GM19324 (cell line): ENCODE data around the gene OTOGL.

Experiments
- ATAC-seq: cut with Tn5 transposase; IDR thresholded peaks from one replicate; pipeline ENCODE4 v1.9.1; 2021; ENCODE audit warnings: mild to moderate bottlenecking, moderate library complexity; ENCODE audit not compliant: unreplicated experiment, low FRiP score

The OTOGL gene

GRCh38 chr12:80332827-80333226 is 233.5 kb downstream of the OTOGL start:
- no peak for ATAC-seq

- ATAC-seq: no peak
These were observed 253.1 kb downstream of the OTOGL start for GRCh38 chr12:80352474-80352873.

GRCh38 chr12:80353254-80353653 is 253.9 kb downstream of the OTOGL start:
- no peak for ATAC-seq

GRCh38 chr12:80356097-80356496 is 256.8 kb downstream of the OTOGL start:
- no peak for ATAC-seq

DNA sequence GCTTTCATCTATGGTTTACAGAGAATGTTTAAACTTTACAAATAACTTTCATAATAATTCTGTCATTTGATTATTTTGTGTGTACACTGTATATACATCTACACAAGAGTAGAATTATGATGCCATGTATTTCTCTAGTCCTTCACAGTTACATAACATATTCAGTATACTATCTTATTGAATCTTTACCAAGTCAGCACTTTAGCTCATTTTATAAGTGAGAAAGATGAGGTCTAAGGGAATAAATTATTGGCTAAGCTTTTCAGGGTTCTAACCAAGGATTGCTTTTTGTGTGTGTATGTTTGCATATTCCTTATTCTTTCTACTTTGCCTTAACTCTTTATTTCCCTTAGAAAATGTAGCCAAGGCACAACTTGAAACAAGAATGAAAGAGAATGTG is 260.4 kb downstream of the OTOGL start:
- no peak for ATAC-seq

- no peak for ATAC-seq
These were observed 264.7 kb downstream of the OTOGL start for GRCh38 chr12:80364056-80364455.

DNA sequence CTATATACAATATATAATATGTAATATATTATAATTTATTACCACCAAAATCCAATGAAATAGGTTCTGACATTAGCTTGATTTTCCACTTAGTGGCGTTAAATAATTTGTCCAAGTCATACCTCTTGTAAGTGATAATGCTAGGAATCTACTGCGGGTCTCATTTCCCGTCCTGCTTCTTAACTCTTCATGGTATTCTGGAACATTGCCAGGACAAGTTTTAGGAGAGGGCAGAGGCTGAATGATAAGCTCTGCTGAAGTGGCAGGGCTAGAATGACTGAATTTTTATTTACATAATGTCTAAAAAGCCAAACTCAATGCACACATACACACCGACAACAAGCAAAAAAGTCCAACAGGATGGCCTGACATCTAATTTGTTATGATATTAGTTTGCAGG is 274.3 kb downstream of the OTOGL start:
- no peak for ATAC-seq

DNA sequence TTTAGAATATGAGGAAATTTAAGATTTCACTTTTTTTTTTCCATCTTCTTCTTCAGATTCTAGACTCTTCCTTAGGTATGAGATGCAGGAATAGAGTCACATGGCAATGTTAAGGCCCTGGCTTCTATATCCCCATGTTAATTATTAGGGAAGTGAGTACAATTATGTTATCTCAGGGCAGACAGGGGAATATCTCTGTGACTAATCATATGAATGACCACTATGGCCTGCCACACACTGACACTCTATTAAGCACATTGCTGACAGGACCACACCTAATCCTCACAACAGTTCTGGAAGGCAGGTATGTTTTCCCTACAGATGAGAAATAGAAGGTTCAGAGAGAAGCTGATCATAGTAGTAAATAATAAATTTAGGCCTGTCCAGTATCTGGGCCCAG is 275.3 kb downstream of the OTOGL start:
- no peak for ATAC-seq

GRCh38 chr12:80377140-80377794 is 277.9 kb downstream of the OTOGL start:
- ATAC-seq: no peak

- ATAC-seq: no peak
These were observed 281.8 kb downstream of the OTOGL start for GRCh38 chr12:80381121-80381520.

- no peak for ATAC-seq
These were observed 282.9 kb downstream of the OTOGL start for GRCh38 chr12:80382254-80382653.

GRCh38 chr12:80400571-80400991 is 301.2 kb downstream of the OTOGL start:
- ATAC-seq: no peak

GRCh38 chr12:80401191-80401590 is 301.9 kb downstream of the OTOGL start:
- no peak for ATAC-seq

GRCh38 chr12:80404629-80405028 is 305.3 kb downstream of the OTOGL start:
- no peak for ATAC-seq

- no peak for ATAC-seq
These were observed 306.9 kb downstream of the OTOGL start for GRCh38 chr12:80406253-80406652.

DNA sequence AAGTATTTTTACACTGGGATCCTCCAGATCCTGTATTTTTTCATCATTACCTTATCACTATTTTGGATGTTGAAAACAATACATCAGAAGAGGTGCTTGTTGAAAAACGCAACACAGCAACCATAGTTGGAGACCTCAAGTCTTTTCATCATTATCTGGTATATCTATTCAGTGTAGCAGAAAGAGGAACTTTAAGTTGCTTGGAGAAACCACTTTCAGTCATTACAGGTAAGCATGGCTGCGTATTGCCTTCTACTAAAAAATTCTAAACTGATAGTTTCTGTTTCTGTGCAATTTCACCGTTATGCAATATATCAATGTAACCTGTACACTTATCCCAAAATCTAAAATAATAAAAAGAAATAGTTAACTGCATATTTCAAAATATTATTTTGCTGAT is 312.4 kb downstream of the OTOGL start:
- ATAC-seq: no peak

DNA sequence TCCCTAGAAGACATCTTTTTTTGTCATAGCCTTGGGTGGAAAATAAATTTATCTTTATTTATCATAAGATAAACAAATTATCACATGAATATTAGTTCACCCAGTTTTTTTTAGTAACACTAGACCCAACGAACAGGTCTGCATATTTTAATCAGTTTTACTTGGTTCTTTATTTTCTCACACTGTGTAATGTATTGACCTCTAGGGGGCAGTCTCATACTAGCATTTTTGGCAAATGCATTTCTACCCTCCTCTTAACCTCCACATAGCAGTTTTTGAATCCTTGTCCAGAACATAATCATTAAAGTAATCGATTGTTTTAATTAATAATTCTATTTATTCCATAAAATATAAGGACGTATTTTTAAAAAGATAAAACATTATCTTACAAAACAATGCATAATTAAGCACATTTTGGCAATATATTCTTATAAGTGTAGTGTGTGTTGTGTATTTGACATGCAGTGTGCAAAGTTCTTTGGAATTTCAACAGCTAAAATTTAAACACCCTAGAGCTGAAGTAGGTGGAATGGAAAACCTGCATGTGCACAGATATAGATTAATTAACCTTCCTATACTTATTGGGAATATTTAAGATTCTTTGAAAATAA is 313.1 kb downstream of the OTOGL start:
- ATAC-seq: no peak

GRCh38 chr12:80413462-80413861 is 314.1 kb downstream of the OTOGL start:
- ATAC-seq: no peak

DNA sequence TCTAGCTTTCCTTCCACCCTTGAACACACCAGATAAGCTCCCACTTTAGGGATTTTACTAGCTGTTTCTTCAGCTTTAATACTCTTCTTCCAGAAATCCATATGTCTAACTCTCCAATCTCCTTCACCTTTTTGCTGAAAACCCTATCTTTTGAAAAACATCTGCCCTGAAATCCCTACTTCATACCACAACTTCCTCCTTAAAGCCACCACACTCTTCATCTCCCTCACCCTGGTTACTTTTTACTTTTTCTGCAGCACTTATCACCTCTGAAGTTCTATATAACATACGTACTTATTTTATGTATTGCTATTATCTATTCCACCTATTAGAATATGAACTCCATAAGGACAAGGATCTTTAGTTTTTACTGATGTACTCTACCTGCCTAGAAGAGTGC is 316.1 kb downstream of the OTOGL start:
- ATAC-seq: no peak

- ATAC-seq: no peak
These were observed 320.3 kb downstream of the OTOGL start for GRCh38 chr12:80419644-80420043.

GRCh38 chr12:80420075-80420474 is 320.7 kb downstream of the OTOGL start:
- ATAC-seq: no peak

DNA sequence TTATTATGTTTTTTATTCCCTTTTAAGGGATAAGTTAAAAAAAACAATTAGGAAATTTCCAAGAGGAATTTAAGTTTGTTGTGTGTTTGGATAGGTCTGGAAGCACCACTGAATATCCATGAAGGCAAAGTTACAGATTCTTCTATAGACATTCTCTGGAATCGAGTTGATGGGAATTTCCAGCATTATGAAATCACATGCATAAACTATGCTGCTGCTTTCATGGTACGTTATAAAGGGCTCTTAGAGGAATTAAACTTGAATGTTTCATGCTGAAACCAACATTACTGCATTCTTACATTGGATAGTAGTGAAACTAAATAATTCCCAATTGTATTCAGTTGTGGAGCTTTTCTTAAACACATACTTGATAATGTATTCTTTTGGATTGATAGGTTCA is 323.2 kb downstream of the OTOGL start:
- no peak for ATAC-seq
